GM18505 (cell line): ENCODE measurements around the gene ZNF558.

Source experiments
- ATAC-seq: cut with Tn5 transposase; IDR thresholded peaks from one replicate; pipeline ENCODE4 v1.9.1; 2021; ENCODE audit not compliant: unreplicated experiment
- POLR2A ChIP-seq: IDR thresholded peaks from 4 replicates; pipeline ENCODE4 v1.6.1; 2011; ENCODE audit warnings: borderline replicate concordance; ENCODE audit not compliant: insufficient read depth, insufficient read length; ENCODE audit errors: extremely low read depth

The ZNF558 gene

GRCh38 chr19:8832132-8833021, at the start of gene ZNF558, which contains the start of gene MBD3L1:
Gene ZNF558 (minus strand): TSS chr19:8832304. CDS start chr19:8822659, 9,645 bp downstream.
Gene MBD3L1 (plus strand): TSS chr19:8832377. CDS start chr19:8842679, 10,302 bp downstream.
- peak; percentile 85 for ATAC-seq
- peak; percentile 84 for TF ChIP-seq POLR2A

- TF ChIP-seq POLR2A, result no peak
- no peak for ATAC-seq
These were observed 49.4 kb upstream of the ZNF558 start for GRCh38 chr19:8881512-8881911.

GRCh38 chr19:8880868-8881488, 48.9 kb upstream of the ZNF558 start:
- no peak for ATAC-seq

GRCh38 chr19:8877854-8878705, 46.0 kb upstream of the ZNF558 start:
- no peak for ATAC-seq
- no peak for TF ChIP-seq POLR2A

More at GRCh38 chr19:8880868-8881488, 48.9 kb upstream of the ZNF558 start:
- TF ChIP-seq POLR2A, result no peak

GRCh38 chr19:8866344-8866743, 34.2 kb upstream of the ZNF558 start:
- ATAC-seq, result no peak
- no peak for TF ChIP-seq POLR2A

DNA sequence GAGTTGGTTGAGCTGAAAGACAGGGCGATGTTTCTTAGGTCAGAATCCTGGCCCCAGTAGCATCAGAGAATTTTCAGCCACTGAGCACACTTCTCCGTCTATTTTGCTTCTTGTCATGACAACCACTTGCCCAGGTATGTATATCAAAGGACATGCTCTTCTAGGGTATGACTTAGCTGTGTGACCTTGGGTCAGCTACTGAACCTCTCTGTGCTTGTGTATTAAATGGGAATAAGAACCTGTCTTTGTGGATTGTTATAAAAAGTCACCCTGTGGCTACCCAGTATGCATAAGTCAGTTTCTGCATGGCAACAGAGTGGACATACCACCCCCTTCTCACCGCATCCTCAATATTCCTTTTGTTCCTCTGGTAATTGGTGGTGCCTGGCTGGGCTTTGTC, 26.2 kb upstream of the ZNF558 start:
- no peak for ATAC-seq
- no peak for TF ChIP-seq POLR2A

DNA sequence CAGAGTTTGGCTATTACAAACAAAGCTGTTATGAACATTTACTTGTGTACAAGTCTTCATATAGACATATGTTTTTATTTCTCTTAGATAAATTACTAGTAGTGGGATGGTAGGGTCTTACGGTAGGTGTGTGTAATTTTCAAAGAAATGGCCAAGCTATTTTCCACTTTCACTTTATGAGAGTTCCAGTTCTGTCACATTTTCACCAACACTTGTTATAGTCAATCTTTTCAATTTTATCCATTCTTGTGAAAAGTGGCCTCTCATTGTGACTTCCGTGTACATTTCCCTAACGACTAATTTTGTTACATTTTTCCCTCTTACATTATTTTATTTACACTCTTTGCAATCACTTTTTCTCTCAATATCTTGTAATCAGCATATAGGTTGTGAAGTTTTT, 18.4 kb upstream of the ZNF558 start:
- no peak for TF ChIP-seq POLR2A
- no peak for ATAC-seq

- no peak for ATAC-seq
- TF ChIP-seq POLR2A, result no peak
These were observed 17.1 kb upstream of the ZNF558 start for GRCh38 chr19:8849232-8849631.

DNA sequence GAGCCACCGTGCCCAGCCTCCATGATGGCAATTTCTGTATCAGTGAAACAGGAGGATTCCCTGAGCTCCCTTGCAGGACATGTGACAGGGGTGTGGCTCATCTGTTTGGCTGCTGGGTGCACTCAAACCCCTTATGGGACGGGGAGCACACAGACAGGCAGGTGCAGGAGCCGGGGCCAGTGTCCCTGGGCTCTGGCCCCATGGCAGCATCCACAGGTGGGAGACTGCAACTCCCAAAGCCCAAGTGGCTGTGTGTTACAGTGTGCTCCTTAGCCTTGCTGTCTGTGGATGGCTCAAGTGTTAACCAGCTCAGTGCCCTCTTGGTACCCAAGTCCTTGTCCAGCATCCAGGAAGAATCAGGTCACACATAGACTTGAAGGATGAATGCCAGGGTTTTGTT, 14.7 kb upstream of the ZNF558 start:
- no peak for TF ChIP-seq POLR2A
- no peak for ATAC-seq

DNA sequence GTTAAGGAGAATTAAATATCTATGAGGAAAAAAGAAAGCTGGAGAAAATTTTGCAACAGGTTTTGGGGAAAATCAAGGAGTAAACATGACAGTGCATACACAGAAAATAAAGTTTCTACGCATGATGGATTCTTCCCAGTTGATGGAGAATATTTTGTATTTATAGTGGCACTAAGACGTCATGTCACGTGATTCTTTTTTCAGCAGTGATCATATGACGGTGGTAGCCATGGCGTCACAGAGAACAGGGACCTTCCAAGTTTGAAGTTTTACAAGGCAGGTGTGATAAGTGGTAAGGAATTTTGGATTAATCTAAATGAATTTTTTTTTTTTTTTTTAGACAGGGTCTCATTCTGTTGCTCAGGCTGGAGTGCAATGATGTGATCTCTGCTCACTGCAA, 8.6 kb upstream of the ZNF558 start:
- ATAC-seq, result no peak
- TF ChIP-seq POLR2A, result no peak

DNA sequence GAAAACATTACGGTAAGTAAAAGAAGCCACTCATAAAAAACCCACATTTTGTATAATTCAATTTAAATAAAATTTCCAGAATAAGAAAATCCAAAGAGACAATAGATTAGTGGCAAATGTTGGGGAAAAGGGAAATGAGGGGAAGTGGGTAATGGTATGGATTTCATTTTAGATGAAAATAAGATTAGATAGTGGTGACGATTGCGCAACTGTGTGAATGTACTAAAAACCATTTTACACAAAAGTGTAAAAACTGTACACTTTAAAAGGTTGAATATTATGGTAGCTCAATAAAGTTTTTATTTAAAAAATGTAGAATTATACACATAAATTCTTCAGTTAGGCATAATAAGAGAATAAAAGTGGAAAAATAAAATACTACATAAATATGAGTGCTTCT, 3.8 kb upstream of the ZNF558 start:
- TF ChIP-seq POLR2A, result no peak
- ATAC-seq, result no peak

- no peak for TF ChIP-seq POLR2A
- ATAC-seq, result no peak
These were observed 3.3 kb upstream of the ZNF558 start for GRCh38 chr19:8835446-8835845.

DNA sequence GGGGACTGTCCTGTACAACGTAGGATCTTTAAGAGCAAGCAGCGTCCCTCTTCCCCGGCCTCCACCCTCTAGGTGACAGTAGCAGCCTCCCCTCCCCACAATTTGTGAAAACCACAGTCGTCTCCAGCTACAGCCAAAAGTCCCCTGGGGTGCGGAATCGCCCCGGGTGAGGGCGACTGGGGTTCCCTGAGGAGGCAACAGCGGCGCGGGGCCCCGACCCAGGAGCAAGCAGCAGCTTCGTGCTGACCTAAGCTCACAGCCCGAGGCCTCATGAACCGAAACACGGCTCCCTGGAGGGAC, 322 bp downstream of the ZNF558 start:
- ATAC-seq, result no peak
- TF ChIP-seq POLR2A, result no peak
